ENCODE data around the gene CYTL1.

Gene CYTL1

DNA sequence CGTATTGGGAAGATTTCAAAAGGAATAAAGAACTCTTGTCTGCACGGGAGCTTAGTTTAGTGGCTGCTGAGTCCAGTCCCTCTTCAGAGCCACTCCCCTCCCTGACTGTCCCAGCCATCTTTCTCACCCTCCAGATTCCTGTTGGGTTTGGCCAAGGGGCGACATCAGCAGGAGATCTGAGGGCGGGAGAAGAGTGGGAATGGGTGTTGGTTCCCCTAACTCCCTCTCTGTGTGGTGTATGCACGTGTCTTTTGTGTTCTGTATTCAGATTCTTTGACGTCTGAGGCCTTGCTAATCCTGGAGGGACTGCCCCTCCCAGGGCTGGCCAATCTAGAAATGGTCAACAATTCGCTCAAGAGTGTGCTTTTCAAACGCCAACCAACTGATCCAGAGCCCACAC, 37.4 kb downstream of the CYTL1 start:
- Mint-ChIP-seq H3K27ac (no peak overlapping the region), H3K27me3 (ENCODE audit: low read depth) (no peaks in the 10 kb centered on the region), H3K9me3 (peaks cover 7% of the 10 kb centered on the region), H3K4me1 (ENCODE audit: low read depth) (no peaks in the 10 kb centered on the region), H3K36me3 (ENCODE audit: low read depth) (no peaks in the 10 kb centered on the region), H3K4me3 (no peak overlapping the region)

DNA sequence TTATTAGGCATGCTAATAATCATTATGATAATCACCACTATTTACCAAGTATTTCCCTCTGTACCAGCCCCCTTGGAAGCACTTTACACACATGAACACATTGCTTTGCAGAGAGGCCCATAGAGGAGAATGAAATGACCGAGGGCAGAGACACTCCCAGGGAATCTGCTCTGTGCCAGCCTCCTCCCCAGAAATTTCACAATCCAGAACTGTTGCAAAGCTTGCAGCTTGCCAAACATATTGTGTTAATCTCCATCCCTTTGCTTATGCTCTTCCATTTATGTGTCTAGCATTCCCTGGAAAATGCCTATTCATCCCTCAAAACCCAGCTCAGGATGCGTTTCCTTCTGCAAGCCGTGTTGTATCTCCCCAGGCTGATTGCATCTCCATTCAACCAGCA, 37.8 kb downstream of the CYTL1 start:
- H3K4me3 Mint-ChIP-seq = no peak overlapping the region
- no peaks in the 10 kb centered on the region for H3K36me3 Mint-ChIP-seq (ENCODE audit: low read depth)
- H3K9me3 Mint-ChIP-seq = peaks cover 7% of the 10 kb centered on the region
- H3K27me3 Mint-ChIP-seq (ENCODE audit: low read depth) = no peaks in the 10 kb centered on the region
- no peaks in the 10 kb centered on the region for H3K4me1 Mint-ChIP-seq (ENCODE audit: low read depth)
- no peak overlapping the region for H3K27ac Mint-ChIP-seq

DNA sequence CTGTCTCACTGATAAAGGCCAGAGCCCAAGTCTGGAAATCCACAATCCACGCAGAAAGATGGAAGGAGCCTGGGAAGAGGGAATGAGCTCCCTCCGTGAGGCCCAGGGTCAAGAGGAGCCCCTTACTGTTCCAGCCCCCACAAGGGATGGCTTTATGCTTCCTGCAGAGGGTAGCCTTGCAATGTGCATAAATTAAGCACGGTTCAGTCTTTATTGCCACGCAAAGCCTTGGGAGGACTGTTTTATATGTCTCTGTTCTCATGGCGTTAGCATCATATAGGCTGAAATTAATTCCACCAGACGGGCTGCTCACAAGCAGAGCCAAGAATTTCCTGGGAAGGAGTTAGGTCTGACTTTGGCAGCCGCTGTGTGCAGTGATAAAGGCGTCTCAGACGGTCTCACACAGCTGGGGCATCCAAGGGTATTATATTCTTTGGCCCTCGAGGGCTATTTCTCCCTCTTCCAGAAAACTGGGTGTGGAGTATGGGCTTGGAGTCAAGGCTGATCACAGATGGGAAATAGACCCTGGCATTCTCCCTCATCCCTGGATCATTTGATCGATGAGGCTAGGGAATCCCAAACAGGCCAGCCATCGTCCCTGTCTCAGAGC, 38.5 kb downstream of the CYTL1 start:
- H3K27ac Mint-ChIP-seq = no peak overlapping the region
- peaks cover 11% of the 10 kb centered on the region for H3K9me3 Mint-ChIP-seq
- H3K4me3 Mint-ChIP-seq = no peak overlapping the region
- H3K36me3 Mint-ChIP-seq (ENCODE audit: low read depth) = no peaks in the 10 kb centered on the region
- no peaks in the 10 kb centered on the region for H3K27me3 Mint-ChIP-seq (ENCODE audit: low read depth)
- no peaks in the 10 kb centered on the region for H3K4me1 Mint-ChIP-seq (ENCODE audit: low read depth)

DNA sequence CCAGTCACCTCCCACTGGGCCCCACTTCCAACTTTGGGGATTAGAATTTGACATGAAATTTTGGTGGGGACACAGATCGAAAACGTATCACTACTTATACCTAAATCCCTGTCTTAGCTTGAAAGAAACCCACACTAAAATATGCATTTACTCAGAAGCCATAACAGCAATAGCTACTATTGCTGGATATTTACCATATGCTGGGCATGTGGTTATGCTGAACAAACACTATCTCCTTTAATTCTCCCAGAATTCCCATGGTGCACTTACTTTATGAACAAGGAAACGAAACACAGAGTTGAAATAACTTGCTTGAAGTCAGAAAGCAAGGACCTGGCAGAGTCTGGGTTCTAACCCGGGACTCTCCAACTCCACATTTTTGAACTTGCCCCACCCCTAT, 39.3 kb downstream of the CYTL1 start:
- peaks cover 17% of the 10 kb centered on the region for H3K9me3 Mint-ChIP-seq
- H3K27ac Mint-ChIP-seq = no peak overlapping the region
- no peaks in the 10 kb centered on the region for H3K36me3 Mint-ChIP-seq (ENCODE audit: low read depth)
- no peaks in the 10 kb centered on the region for H3K27me3 Mint-ChIP-seq (ENCODE audit: low read depth)
- H3K4me3 Mint-ChIP-seq = no peak overlapping the region
- no peaks in the 10 kb centered on the region for H3K4me1 Mint-ChIP-seq (ENCODE audit: low read depth)

DNA sequence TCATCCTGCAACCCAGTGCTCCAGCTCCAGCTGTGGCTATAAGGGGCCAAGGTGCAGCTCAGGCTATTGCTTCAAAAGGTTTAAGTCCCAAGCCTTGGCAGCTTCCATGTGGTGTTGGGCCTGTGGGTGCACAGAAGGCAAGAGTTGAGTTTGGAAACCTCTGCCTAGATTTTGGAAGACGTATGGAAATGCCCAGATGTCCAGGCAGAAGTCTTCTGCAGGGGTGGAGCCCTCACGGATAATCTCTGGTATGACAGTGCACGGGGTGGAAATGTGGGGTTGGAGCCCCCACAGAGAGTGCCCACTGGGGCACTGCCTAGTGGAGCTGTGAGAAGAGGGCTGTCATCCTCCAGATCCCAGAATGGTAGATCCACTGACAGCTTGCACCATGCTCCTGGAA, 44.5 kb downstream of the CYTL1 start:
- H3K9me3 Mint-ChIP-seq = peaks cover 21% of the 10 kb centered on the region
- H3K27me3 Mint-ChIP-seq (ENCODE audit: low read depth) = no peaks in the 10 kb centered on the region
- H3K4me3 Mint-ChIP-seq = no peak overlapping the region
- no peaks in the 10 kb centered on the region for H3K4me1 Mint-ChIP-seq (ENCODE audit: low read depth)
- H3K36me3 Mint-ChIP-seq (ENCODE audit: low read depth) = peaks cover 2% of the 10 kb centered on the region
- H3K27ac Mint-ChIP-seq = no peak overlapping the region

DNA sequence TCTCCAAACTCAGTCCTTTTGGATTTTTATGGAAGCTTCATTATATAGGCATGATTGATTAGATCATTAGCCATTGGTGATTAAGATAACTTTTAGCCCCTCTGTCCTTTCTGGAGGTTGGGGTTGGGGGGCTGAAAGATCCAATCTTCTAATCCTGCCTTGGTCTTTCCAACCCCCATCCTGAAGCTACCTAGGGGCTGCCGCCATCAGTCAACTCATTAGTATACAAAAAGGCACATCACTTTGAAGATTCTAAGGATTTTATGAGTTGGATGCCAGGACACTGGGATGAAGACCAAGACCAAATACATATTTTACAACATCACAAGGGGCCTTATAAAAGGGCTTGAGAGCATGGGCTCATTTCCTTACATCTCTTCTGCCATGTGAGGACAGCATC, 47.5 kb downstream of the CYTL1 start:
- Mint-ChIP-seq H3K9me3 (peaks cover 18% of the 10 kb centered on the region), H3K27me3 (ENCODE audit: low read depth) (no peaks in the 10 kb centered on the region), H3K36me3 (ENCODE audit: low read depth) (peaks cover 2% of the 10 kb centered on the region), H3K4me3 (no peak overlapping the region), H3K4me1 (ENCODE audit: low read depth) (no peaks in the 10 kb centered on the region), H3K27ac (no peak overlapping the region)

DNA sequence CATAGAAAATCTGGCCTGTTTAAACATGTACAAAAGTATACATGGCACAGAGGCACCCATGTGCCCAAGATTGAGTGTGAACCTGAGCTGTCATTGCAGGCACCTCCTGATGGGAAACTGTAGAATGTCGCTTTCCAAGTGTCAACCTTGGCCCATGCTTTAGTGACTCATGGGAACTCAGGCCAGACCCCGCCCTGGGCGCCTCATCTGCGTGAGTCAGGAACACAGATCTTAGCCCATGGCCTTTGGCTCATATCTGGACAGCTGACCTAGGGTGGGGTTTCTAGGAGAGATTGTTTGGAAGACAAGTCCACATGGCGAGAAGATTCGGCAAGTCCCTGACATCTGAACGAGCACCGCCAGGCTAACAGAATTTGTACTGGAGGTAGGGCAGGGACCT, 50.0 kb downstream of the CYTL1 start:
- Mint-ChIP-seq H3K36me3 (ENCODE audit: low read depth) (peaks cover 2% of the 10 kb centered on the region), H3K27ac (no peak overlapping the region), H3K4me3 (no peak overlapping the region), H3K4me1 (ENCODE audit: low read depth) (no peaks in the 10 kb centered on the region), H3K27me3 (ENCODE audit: low read depth) (no peaks in the 10 kb centered on the region), H3K9me3 (peaks cover 8% of the 10 kb centered on the region)

DNA sequence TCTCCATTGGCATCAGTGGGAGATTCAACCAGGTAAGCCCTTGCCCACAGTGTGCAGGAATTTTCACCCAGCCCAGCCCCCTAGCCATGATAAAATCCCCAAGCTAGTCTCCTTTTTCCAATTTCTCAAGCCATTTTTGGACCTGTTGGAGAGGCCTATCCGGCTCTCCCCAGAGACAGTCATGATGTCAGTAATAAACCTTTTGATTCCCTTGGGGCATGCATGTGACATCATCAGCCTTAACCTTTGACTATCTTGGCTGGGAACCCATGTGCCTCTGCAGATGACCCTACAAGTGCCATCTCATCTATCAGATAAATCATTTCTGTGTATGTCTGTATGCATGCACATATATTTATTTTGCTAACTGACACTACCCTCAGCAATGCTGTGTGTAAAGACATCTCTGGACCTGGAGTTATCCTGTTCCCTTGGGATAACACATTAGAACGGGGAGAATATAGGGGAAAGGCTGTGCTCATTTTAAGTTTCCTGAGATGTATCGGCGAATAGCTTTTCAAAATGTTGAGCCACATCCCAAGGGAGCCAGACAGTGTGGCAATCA, 51.0 kb downstream of the CYTL1 start:
- Mint-ChIP-seq H3K4me1 (ENCODE audit: low read depth) (no peaks in the 10 kb centered on the region), H3K36me3 (ENCODE audit: low read depth) (no peaks in the 10 kb centered on the region), H3K27me3 (ENCODE audit: low read depth) (no peaks in the 10 kb centered on the region)

More for the DNA sequence above, 51.0 kb downstream of the CYTL1 start:
- H3K4me3 Mint-ChIP-seq = no peak overlapping the region
- peaks cover 4% of the 10 kb centered on the region for H3K9me3 Mint-ChIP-seq
- no peak overlapping the region for H3K27ac Mint-ChIP-seq

All from T-helper 1 cell treated with Interleukin-12 subunit alpha and Interleukin-12 subunit beta and Interleukin-4 antibody, amounts not matched to agents 30 μg/mL and 1 μg/mL, for 36 hours (primary cell).